VCaP (cell line): ENCODE results near the gene ZNF705A.
"Not testable (repeated sequence)": the region's sequence is repeated elsewhere in the genome, so short reads cannot be mapped to it uniquely, and the experiment has no call there.

Experiments
- H3K27ac ChIP-seq: fragments of 450-650 bp; 2 replicates; pipeline ENCODE4 v1.5.1; 2017
- TF ChIP-seq, protein P1 (sequence below): fragments of 450-650 bp; conservative IDR thresholded peaks from 2 replicates; pipeline ENCODE4 v1.5.1; 2017; ENCODE audit warnings: mild to moderate bottlenecking, moderate library complexity

ZNF705A gene

DNA sequence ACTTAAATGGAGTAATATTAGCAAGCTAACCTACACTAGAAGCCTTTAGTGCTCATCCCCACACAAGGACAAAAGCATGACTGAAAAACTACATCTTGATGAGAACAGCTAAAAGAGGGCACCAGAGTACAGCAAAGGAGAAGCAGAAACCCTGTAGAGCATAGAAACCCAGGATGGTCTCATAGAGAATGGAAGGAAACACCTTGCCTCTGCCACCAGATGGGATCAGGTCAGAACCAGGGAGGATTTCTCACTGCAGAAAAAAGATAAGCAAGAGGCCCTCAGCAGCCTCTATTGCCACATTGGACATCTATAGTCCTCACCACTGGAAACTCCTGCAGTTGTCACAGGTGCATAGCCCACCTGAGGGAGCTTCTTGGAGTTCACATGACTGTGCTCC, 13.6 kb upstream of the ZNF705A start:
- TF ChIP-seq, protein P1, sequence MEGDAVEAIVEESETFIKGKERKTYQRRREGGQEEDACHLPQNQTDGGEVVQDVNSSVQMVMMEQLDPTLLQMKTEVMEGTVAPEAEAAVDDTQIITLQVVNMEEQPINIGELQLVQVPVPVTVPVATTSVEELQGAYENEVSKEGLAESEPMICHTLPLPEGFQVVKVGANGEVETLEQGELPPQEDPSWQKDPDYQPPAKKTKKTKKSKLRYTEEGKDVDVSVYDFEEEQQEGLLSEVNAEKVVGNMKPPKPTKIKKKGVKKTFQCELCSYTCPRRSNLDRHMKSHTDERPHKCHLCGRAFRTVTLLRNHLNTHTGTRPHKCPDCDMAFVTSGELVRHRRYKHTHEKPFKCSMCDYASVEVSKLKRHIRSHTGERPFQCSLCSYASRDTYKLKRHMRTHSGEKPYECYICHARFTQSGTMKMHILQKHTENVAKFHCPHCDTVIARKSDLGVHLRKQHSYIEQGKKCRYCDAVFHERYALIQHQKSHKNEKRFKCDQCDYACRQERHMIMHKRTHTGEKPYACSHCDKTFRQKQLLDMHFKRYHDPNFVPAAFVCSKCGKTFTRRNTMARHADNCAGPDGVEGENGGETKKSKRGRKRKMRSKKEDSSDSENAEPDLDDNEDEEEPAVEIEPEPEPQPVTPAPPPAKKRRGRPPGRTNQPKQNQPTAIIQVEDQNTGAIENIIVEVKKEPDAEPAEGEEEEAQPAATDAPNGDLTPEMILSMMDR, result no peak
- H3K27ac ChIP-seq, result no peak overlapping the region

GRCh38 chr12:8145754-8146441, 10.9 kb upstream of the ZNF705A start:
- TF ChIP-seq, protein P1, result no peak
- no peak overlapping the region for H3K27ac ChIP-seq

GRCh38 chr12:8146442-8146771, 10.4 kb upstream of the ZNF705A start:
- no peak overlapping the region for H3K27ac ChIP-seq
- TF ChIP-seq, protein P1, result no peak

- no peak overlapping the region for H3K27ac ChIP-seq
- TF ChIP-seq, protein P1, result no peak
These were observed 2.3 kb upstream of the ZNF705A start for GRCh38 chr12:8154526-8154925.

DNA sequence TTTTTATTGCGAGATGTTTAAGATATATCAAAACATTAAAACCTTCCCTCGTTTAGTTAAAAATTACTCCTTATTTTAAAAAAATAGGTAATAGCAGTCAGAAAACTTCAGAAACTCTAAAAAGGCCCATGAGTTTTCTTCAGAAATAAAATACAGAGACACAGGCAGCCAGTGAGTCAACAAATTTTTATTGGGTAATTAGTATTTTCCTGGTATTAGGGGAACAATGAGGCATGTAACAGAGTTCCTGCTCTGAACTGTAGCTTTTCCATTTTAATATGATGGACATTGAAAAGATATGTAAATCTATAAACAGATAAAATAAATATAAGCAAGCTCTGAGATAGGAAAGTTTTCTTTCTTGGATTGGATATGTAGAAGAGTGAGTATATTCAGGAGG, 399 bp upstream of the ZNF705A start:
- no peak overlapping the region for H3K27ac ChIP-seq

GRCh38 chr12:8157484-8158198, 826 bp downstream of the ZNF705A start:
- H3K27ac ChIP-seq, result no peak overlapping the region
- TF ChIP-seq, protein P1, result no peak

More for the DNA sequence above, 399 bp upstream of the ZNF705A start:
- TF ChIP-seq, protein P1, result no peak

GRCh38 chr12:8172911-8173310, 16.1 kb downstream of the ZNF705A start:
- H3K27ac ChIP-seq, result not testable (repeated sequence)

DNA sequence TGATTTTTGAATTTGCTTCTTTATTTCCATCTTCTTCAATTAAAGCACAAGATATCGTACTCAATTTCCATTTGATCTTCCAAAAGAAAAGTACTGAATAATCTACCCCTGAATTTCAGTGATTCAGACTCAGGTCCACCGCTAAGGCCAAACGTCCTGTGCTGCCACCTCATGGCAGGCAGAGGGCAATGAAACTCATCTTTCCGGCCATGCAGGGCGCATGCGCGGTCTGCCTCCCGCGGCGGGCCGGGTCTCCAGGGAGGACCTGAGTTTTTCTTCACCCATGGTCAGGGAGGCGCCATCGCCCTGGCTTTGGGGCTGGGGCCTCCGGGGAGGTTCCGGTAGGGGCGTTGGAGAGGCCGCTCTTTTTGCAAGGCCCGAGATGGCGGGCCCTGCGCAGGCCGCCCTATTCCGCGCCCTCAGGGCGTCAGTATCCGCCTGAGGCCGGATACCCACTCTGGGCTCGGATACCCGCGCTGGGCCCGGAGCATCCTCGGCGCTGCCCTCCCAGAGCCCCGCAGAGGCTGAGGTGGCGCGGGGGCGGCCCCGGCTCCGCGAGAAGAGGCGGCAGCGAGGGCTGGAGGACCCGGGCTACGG, 23.3 kb downstream of the ZNF705A start:
- TF ChIP-seq, protein P1, result peak; percentile 77
- H3K27ac ChIP-seq, result peak overlapping the region; percentile 56; the same call in 1 of the 2 replicates

DNA sequence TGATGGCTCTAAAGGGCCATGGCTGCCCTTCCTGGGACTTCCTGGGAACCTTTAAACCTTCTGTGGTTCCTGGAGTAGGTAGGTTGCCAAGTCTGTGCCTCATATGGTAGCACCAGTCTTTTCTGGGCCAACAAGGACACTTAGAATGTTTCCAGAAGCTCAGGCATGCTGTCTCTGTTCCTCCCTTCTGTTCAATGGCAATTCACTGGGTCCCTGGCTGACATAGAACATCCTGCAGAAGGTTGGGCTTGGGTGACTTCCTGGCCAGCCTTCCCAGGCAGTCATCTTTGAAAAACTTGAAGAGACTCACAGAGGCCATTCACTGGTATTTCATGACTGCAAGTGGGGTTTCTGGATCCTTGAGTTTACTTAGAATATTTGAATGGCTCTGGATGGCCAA, 24.5 kb downstream of the ZNF705A start:
- H3K27ac ChIP-seq, result not testable (repeated sequence)

GRCh38 chr12:8182923-8183322, 26.1 kb downstream of the ZNF705A start:
- H3K27ac ChIP-seq, result not testable (repeated sequence)

GRCh38 chr12:8183346-8183745, 26.5 kb downstream of the ZNF705A start:
- H3K27ac ChIP-seq, result not testable (repeated sequence)

DNA sequence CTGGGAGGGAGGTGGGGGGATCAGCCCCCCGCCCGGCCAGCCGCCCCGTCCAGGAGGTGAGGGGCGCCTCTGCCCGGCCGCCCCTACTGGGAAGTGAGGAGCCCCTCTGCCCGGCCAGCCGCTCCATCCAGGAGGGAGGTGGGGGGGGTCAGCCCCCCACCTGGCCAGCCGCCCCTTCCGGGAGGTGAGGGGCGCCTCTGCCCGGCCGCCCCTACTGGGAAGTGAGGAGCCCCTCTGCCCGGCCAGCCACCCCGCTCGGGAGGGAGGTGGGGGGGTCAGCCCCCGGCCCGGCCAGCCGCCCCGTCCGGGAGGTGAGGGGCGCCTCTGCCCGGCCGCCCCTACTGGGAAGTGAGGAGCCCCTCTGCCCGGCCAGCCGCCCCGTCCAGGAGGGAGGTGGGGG, 27.4 kb downstream of the ZNF705A start:
- H3K27ac ChIP-seq, result not testable (repeated sequence)
